Neural crest cell (in vitro differentiated cells): ENCODE measurements around the gene PNPLA1. TPM values are rescaled to one million over a fixed set of nuclear protein-coding genes. Genes with fewer than 3 reads are reported as not detected.
A peak's percentile ranks its signal among the peaks of the same experiment; 100 is the strongest.

Experiments used
- DNase-seq: peaks from one replicate; pipeline ENCODE4 v3.0.0; 2021; ENCODE audit warnings: low read depth, mixed read lengths, low spot score
- H3K27ac Mint-ChIP-seq: one replicate; pipeline ENCODE4 v1.8.0; 2021; ENCODE audit warnings: mild to moderate bottlenecking, mixed read lengths; ENCODE audit not compliant: unreplicated experiment
- H3K27me3 Mint-ChIP-seq: 2 replicates; pipeline ENCODE4 v1.8.0; 2021; ENCODE audit warnings: low read depth, mild to moderate bottlenecking, mixed read lengths
- H3K36me3 Mint-ChIP-seq: 2 replicates; pipeline ENCODE4 v1.8.0; 2021; ENCODE audit warnings: low read depth, mild to moderate bottlenecking, mixed read lengths
- H3K4me1 Mint-ChIP-seq: 2 replicates; pipeline ENCODE4 v1.8.0; 2021; ENCODE audit warnings: mixed read lengths
- H3K4me3 Mint-ChIP-seq: one replicate; pipeline ENCODE4 v1.8.0; 2021; ENCODE audit warnings: mild to moderate bottlenecking, mixed read lengths
- H3K9me3 Mint-ChIP-seq: 2 replicates; pipeline ENCODE4 v1.8.0; 2021; ENCODE audit warnings: mixed read lengths
- CTCF ChIP-seq: fragments of 200-600 bp; sonication (generic); conservative IDR thresholded peaks from 2 replicates; pipeline ENCODE4 v1.5.0; 2021; ENCODE audit warnings: antibody characterized with exemption, mild to moderate bottlenecking
- total RNA-seq: library from RNA; stranded (reverse); gene quantifications from 2 replicates; pipeline ENCODE4 v1.2.1, GENCODE V29; 2021

The PNPLA1 gene
- total RNA-seq, 1 donor from 2014 or later, result not detected

DNA sequence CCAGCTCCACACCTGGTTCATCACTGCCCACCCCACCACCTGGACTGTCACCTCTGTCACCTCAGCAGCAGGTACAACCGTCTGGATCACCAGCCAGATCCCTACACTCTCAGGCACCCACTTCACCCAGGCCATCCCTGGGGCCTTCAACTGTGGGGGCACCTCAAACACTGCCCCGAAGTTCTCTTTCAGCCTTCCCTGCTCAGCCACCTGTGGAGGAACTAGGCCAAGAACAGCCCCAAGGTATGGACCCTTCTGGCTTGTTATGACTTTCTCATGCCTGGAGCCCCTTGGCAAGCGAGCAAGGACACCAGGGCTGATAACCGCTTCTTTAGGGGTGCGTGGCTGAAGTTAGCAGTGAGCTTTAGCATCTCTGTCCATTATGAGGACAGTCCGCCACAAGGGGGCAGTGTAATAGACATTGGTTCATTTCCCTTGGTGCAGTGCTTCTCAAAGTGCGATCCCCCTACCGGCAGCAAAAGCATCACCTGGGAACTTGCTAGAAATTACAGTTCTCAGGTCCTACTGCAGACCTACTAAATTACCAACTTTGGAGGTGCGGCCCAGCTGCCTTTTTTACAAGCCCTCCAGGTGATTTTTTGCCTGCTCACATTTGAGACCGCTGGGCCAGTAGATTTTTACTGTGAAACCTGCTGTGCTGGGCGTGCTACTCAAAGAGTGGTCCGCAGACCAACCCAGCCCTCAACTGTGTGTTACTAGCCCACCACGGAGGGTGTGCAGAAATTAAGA is 32.5 kb downstream of the PNPLA1 start:
- peak; percentile 96 for TF ChIP-seq CTCF
- peaks cover 6% of the 10 kb centered on the region for H3K4me1 Mint-ChIP-seq
- no peaks in the 10 kb centered on the region for H3K36me3 Mint-ChIP-seq
- H3K9me3 Mint-ChIP-seq, result no peaks in the 10 kb centered on the region
- H3K4me3 Mint-ChIP-seq, result no peak overlapping the region
- DNase-seq, result peak; percentile 99
- no peak overlapping the region for H3K27ac Mint-ChIP-seq
- H3K27me3 Mint-ChIP-seq, result no peaks in the 10 kb centered on the region

- Mint-ChIP-seq H3K4me1 (peaks cover 6% of the 10 kb centered on the region), H3K27ac (no peak overlapping the region), H3K27me3 (no peaks in the 10 kb centered on the region), H3K9me3 (no peaks in the 10 kb centered on the region), H3K4me3 (no peak overlapping the region), H3K36me3 (no peaks in the 10 kb centered on the region)
- no peak for TF ChIP-seq CTCF
- DNase-seq, result no peak
Measured at GRCh38 chr6:36305885-36306284, 36.0 kb downstream of the PNPLA1 start.

DNA sequence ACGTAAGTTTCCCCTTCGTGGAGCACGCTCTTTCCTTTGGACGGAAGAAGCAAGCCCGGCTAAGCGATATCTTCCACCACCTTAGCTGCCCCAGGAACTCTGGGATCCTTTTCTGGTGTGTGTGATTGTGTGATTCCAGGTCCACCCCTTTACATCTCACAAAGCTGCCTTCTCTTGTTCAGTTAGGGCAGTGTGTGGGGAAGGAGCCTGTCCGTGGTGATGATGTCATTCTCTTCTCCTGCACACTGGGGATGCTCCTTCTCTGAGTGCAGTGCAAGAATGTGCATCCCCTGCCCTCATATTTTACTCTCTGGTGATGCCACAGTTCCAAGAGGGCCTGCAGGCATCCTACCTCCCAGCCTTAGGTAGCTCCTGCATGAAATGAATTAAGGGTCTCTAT is 36.5 kb downstream of the PNPLA1 start:
- Mint-ChIP-seq H3K36me3 (no peaks in the 10 kb centered on the region), H3K4me3 (no peak overlapping the region), H3K27me3 (no peaks in the 10 kb centered on the region), H3K9me3 (no peaks in the 10 kb centered on the region), H3K27ac (no peak overlapping the region), H3K4me1 (peaks cover 6% of the 10 kb centered on the region)
- DNase-seq, result no peak
- no peak for TF ChIP-seq CTCF

DNA sequence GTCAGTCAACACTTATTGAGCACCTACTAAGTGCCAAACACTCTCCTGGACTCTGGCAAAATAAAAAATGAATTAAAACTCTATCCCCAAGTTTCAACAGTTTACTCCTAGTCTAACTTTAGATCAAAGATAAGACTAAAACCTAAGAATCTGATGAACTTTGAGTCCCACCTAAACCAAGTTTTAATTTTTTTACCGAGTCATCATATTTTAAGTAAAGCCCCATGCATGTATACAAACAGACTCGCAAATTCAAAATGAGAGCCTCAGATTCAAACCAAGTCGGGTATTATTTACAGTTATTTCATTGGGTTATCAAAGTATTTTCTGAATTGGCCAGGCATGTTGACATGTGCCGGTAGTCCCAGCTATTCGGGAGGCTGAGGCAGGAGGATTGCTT is 38.7 kb downstream of the PNPLA1 start:
- H3K27ac Mint-ChIP-seq, result no peak overlapping the region
- DNase-seq, result no peak
- H3K4me1 Mint-ChIP-seq, result peaks cover 6% of the 10 kb centered on the region
- TF ChIP-seq CTCF, result no peak
- no peak overlapping the region for H3K4me3 Mint-ChIP-seq
- no peaks in the 10 kb centered on the region for H3K36me3 Mint-ChIP-seq
- H3K27me3 Mint-ChIP-seq, result no peaks in the 10 kb centered on the region
- H3K9me3 Mint-ChIP-seq, result no peaks in the 10 kb centered on the region

DNA sequence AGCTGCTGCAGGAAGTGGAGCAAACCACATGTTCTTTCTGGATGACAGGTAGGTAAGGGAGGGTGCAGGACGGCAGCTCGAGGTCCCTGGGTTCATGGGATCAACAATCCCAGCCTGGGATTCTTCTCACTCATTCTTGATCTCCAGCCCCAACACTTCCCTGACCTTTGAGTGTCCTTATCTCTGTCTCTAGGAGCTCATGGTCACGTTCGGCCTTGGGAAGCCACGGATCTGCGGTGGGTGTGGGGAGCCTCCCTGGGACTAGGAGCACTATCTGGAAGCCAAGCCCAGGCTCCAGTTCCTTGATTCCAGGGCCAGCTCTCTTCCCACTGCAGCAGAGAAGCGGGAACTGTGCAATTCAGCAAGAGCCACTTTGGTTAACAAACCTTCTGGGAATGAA is 39.3 kb downstream of the PNPLA1 start:
- Mint-ChIP-seq H3K9me3 (no peaks in the 10 kb centered on the region), H3K4me3 (no peak overlapping the region), H3K27me3 (no peaks in the 10 kb centered on the region), H3K36me3 (no peaks in the 10 kb centered on the region), H3K4me1 (peaks cover 11% of the 10 kb centered on the region), H3K27ac (no peak overlapping the region)
- no peak for TF ChIP-seq CTCF
- DNase-seq, result no peak
